HepG2 (cell line): ENCODE data around the gene SRRM1. TPM values are rescaled to one million over a fixed set of nuclear protein-coding genes. Genes with fewer than 3 reads are reported as not detected.

Experiments
- ATAC-seq: fragments of 200-7000 bp; cut with Tn5 transposase; 3 replicates; pipeline ENCODE4 v1.9.1; 2020; ENCODE audit warnings: mild to moderate bottlenecking, moderate library complexity
- BruUV-seq: library from RNA; stranded (reverse); fragments of 400-500 nt; replicated peaks from 2 replicates; lab custom pipeline; 2021; lab: Mats Ljungman, UMichigan
- CTCF ChIA-PET: fragments of 300-600 bp; formaldehyde crosslinking; extraction: SDS; loops from one replicate; lab custom pipeline; 2021; ENCODE audit warnings: low total read pairs, inconsistent platforms, low intra/inter-chr PET ratio; lab: Yijun Ruan, JAX
- POLR2A ChIA-PET: fragments of 350-600 bp; sonication (Branson Sonifier 250); formaldehyde crosslinking; loops from one replicate; lab custom pipeline; 2020; ENCODE audit warnings: antibody characterized with exemption, inconsistent platforms; lab: Yijun Ruan, JAX
- DNase-seq: peaks from one replicate; pipeline ENCODE4 v3.0.0-alpha.2; 2015; ENCODE audit warnings: low spot score
- FAIRE-seq: peaks from 3 replicates; lab custom pipeline; 2011; peaks lifted over from hg19 to GRCh38; lab: Jason Lieb, UNC
- H2AFZ ChIP-seq: one replicate; pipeline ENCODE4 v1.6.1; 2011; ENCODE audit warnings: low read length, inconsistent platforms
- H3K27ac ChIP-seq: fragments of 300-600 bp; 3 replicates; pipeline ENCODE4 v1.8.0; 2011; ENCODE audit warnings: mixed run types, mild to moderate bottlenecking, mixed read lengths, low read length, inconsistent platforms; ENCODE audit not compliant: insufficient read depth; ENCODE audit errors: extremely low read length
- H3K27me3 ChIP-seq, 2 experiments: fragments of 200-600 bp in 1 of 2; 2 replicates in 1 of 2; 3 replicates in 1 of 2; pipeline versions ENCODE4 v1.6.0 to v1.8.0; 2011; ENCODE audit warnings: low read length in 2 of 2, mild to moderate bottlenecking in 2 of 2, moderate library complexity in 2 of 2, inconsistent platforms in 1 of 2; ENCODE audit not compliant: insufficient read depth in 2 of 2, control insufficient read depth in 1 of 2
- H3K36me3 ChIP-seq, 2 experiments: fragments of 200-600 bp in 1 of 2; replicated peaks in 1 of 2; 2 replicates in 1 of 2; 3 replicates in 1 of 2; pipeline versions ENCODE4 v1.5.1 to v1.8.0; 2011; ENCODE audit warnings: low read length in 2 of 2, inconsistent platforms in 1 of 2; ENCODE audit not compliant: insufficient read depth in 2 of 2, control insufficient read depth in 1 of 2
- H3K4me1 ChIP-seq: 2 replicates; pipeline ENCODE4 v1.5.1; 2012; ENCODE audit warnings: low read length, inconsistent platforms; ENCODE audit not compliant: insufficient read depth
- H3K4me2 ChIP-seq: 2 replicates; pipeline ENCODE4 v1.6.0; 2011; ENCODE audit warnings: low read depth, low read length, inconsistent platforms
- H3K4me3 ChIP-seq, 3 experiments: fragments of 200-600 bp in 1 of 3; sonication (generic), shearing (Covaris generic) in 1 of 3; replicated peaks in 1 of 3; 2 replicates each; pipeline ENCODE4 v1.5.1; 2011 to 2016; ENCODE audit warnings: low read length in 3 of 3, inconsistent platforms in 2 of 3, low read depth in 2 of 3, mild to moderate bottlenecking in 2 of 3, control low read depth in 1 of 3, mixed read lengths in 1 of 3; ENCODE audit not compliant: insufficient read depth in 1 of 3
- H3K79me2 ChIP-seq: one replicate; pipeline ENCODE4 v1.6.1; 2011; ENCODE audit warnings: low read length, inconsistent platforms; ENCODE audit not compliant: insufficient read depth
- H3K9ac ChIP-seq: 2 replicates; pipeline ENCODE4 v1.6.0; 2011; ENCODE audit warnings: mild to moderate bottlenecking, low read depth, low read length, inconsistent platforms; ENCODE audit not compliant: insufficient read depth
- H3K9me3 ChIP-seq: 2 replicates; pipeline ENCODE4 v1.5.1; 2012; ENCODE audit warnings: mild to moderate bottlenecking, low read length
- H4K20me1 ChIP-seq: 2 replicates; pipeline ENCODE4 v1.6.0; 2011; ENCODE audit warnings: inconsistent platforms, mild to moderate bottlenecking, low read length, moderate library complexity; ENCODE audit not compliant: insufficient read depth
- ATF7 ChIP-seq, 2 experiments: fragments of 450-650 bp in 1 of 2; sonication (generic) in 1 of 2; formaldehyde crosslinking in 1 of 2; IDR thresholded peaks; 2 replicates each; pipeline versions ENCODE4 v1.4.0 to v1.6.1; 2016 to 2020; ENCODE audit warnings: antibody characterized with exemption in 1 of 2, mild to moderate bottlenecking in 1 of 2, missing genetic modification reagents in 1 of 2
- HNRNPLL ChIP-seq: fragments of 200-400 bp; formaldehyde crosslinking; IDR thresholded peaks from 2 replicates; pipeline ENCODE4 v1.6.1; 2017; ENCODE audit warnings: mild to moderate bottlenecking, low read depth, low read length; ENCODE audit not compliant: poor library complexity, severe bottlenecking
- HNRNPUL1 ChIP-seq: fragments of 200-400 bp; formaldehyde crosslinking; IDR thresholded peaks from 2 replicates; pipeline ENCODE4 v1.6.1; 2017; ENCODE audit warnings: low read depth, mild to moderate bottlenecking, low read length, moderate library complexity
- KDM5A ChIP-seq: fragments of 200-600 bp; sonication (generic); IDR thresholded peaks from 2 replicates; pipeline ENCODE4 v1.7.0; 2018; ENCODE audit warnings: antibody characterized with exemption, mild to moderate bottlenecking, low read length, borderline replicate concordance
- MBNL3 ChIP-seq: fragments of 250-450 bp; sonication (Bioruptor Pico); conservative IDR thresholded peaks from 2 replicates; pipeline ENCODE4 v1.8.0; 2022; ENCODE audit warnings: mild to moderate bottlenecking, inconsistent platforms
- MXD3 ChIP-seq: IDR thresholded peaks from 2 replicates; pipeline ENCODE4 v1.6.1; 2016; ENCODE audit warnings: mild to moderate bottlenecking, missing biosample characterization, missing genetic modification reagents
- REL ChIP-seq: sonication (generic); formaldehyde crosslinking; conservative IDR thresholded peaks from 2 replicates; pipeline ENCODE4 v1.8.0; 2022; ENCODE audit warnings: mild to moderate bottlenecking, missing genetic modification reagents, moderate library complexity
- SMC3 ChIP-seq: IDR thresholded peaks from 2 replicates; pipeline ENCODE4 v1.6.1; 2011; ENCODE audit warnings: low read length, improper control_type of control experiment
- SRF ChIP-seq: IDR thresholded peaks from 2 replicates; pipeline ENCODE4 v1.6.1; 2011; ENCODE audit warnings: mild to moderate bottlenecking, low read depth, low read length, moderate library complexity
- SRSF1 ChIP-seq: fragments of 200-400 bp; formaldehyde crosslinking; optimal IDR thresholded peaks from 2 replicates; pipeline ENCODE3; 2017; ENCODE audit warnings: mild to moderate bottlenecking, low read depth, low read length, moderate library complexity
- ZNF143 ChIP-seq: sonication (generic); formaldehyde crosslinking; IDR thresholded peaks from 2 replicates; pipeline ENCODE4 v1.4.0; 2020; ENCODE audit warnings: missing genetic modification reagents
- ZNF367 ChIP-seq: sonication (generic); formaldehyde crosslinking; IDR thresholded peaks from 2 replicates; pipeline ENCODE4 v1.4.0; 2020; ENCODE audit warnings: missing genetic modification reagents, borderline replicate concordance
- ZNF598 ChIP-seq: sonication (generic); formaldehyde crosslinking; IDR thresholded peaks from 2 replicates; pipeline ENCODE4 v1.5.1; 2020; ENCODE audit warnings: mild to moderate bottlenecking, missing genetic modification reagents, borderline replicate concordance
- ZNF670 ChIP-seq: sonication (generic); formaldehyde crosslinking; IDR thresholded peaks from 2 replicates; pipeline ENCODE4 v1.8.0; 2022; ENCODE audit warnings: mild to moderate bottlenecking, missing genetic modification reagents, borderline replicate concordance
- WGBS: methylation state at CpG from one replicate; pipeline ENCODE4 v1.1.6; 2017; ENCODE audit warnings: low lambda C conversion rate; 5-methylcytosine and 5-hydroxymethylcytosine counted together
- in situ Hi-C: cut with HindIII; loops from 2 replicates; pipeline ENCODE4 v1.10.0; 2017; ENCODE audit warnings: low pct_unique_long_range_greater_than_20kb; ENCODE audit not compliant: extremely low pct_ligation_motif_present
- intact Hi-C: fragments of 100-400 bp; cut with micrococcal nuclease; formaldehyde crosslinking; loops from one replicate; pipeline ENCODE4 v1.10.0; 2022; ENCODE audit not compliant: unreplicated experiment
- polyA plus RNA-seq, 8 experiments: library from polyadenylated mRNA; depleted of rRNA in 3 of 8; stranded (reverse) in 7 of 8; unstranded in 1 of 8; fragments of >200 nt; fragmentation: Illumina TruSeq in 4 of 8; extraction: Trizol in 4 of 8; gene quantifications; 2 replicates each; pipeline versions ENCODE4 v1.2.1 to v1.2.3, GENCODE V29; 2011 to 2016; ENCODE audit warnings: low read depth in 4 of 8, missing spikeins in 1 of 8, mixed read lengths in 1 of 8; ENCODE audit not compliant: insufficient read depth in 1 of 8
- total RNA-seq, 5 experiments: library from RNA; depleted of rRNA; stranded (reverse); fragments of >200 nt; fragmentation: Illumina TruSeq; extraction: Trizol; gene quantifications; 2 replicates each; pipeline ENCODE4 v1.2.3, GENCODE V29; 2016; ENCODE audit warnings: low read depth in 1 of 5

The SRRM1 gene
- total and polyA plus RNA-seq, 2 of the 13 experiments (the other 11 are each of a cell fraction or from before 2014, with no cell fraction given) = 31.6 to 44.5 TPM

- Histone ChIP-seq H3K27me3 (no peaks in the 10 kb centered on the region), H3K79me2 (no peaks in the 10 kb centered on the region), H3K4me2 (no peak overlapping the region), H3K36me3 (no peaks in the 10 kb centered on the region; a peak in 1 of 5 replicates), H3K9me3 (no peaks in the 10 kb centered on the region), H2AFZ (no peak overlapping the region), H3K9ac (no peak overlapping the region), H4K20me1 (no peaks in the 10 kb centered on the region), H3K27ac (no peak overlapping the region), H3K4me3 (no peak overlapping the region), H3K4me1 (peaks cover 9% of the 10 kb centered on the region)
- in situ Hi-C loops (no loop called here), intact Hi-C loops (no loop called here)
- FAIRE-seq (no peak), DNase-seq (no peak), ATAC-seq (no peak)
- no peak for TF ChIP-seq SRF
- TF ChIP-seq ZNF367 = no peak
- no peak for TF ChIP-seq SMC3
- no peak for TF ChIP-seq SRSF1
- TF ChIP-seq HNRNPUL1 = no peak
- no peak for TF ChIP-seq ZNF598 (CRISPR knock-in tag)
- no peak for TF ChIP-seq MBNL3
- TF ChIP-seq MXD3 (CRISPR knock-in tag) = no peak
- no peak for TF ChIP-seq REL (CRISPR knock-in tag)
- TF ChIP-seq KDM5A = no peak
- TF ChIP-seq ZNF143 = no peak
- TF ChIP-seq ZNF670 (CRISPR knock-in tag) = no peak
- no peak for TF ChIP-seq HNRNPLL
- no peak for TF ChIP-seq ATF7 (IDR thresholded peaks at IDR 0.05)
- no peak for TF ChIP-seq ATF7 (CRISPR knock-in tag; IDR thresholded peaks at IDR 0.05)
- ChIA-PET CTCF (no interaction called here), POLR2A (no interaction called here)
- BruUV-seq = no TSS peak
- whole genome bisulfite sequencing = 67% methylated on average over 5 of the region's 5 CpGs
Measured at GRCh38 chr1:24600551-24600950, 42.6 kb upstream of the SRRM1 start.
